ENCODE results near the gene MAST4. TPM values are rescaled to one million over a fixed set of nuclear protein-coding genes. Genes with fewer than 3 reads are reported as not detected.
A peak's percentile ranks its signal among the peaks of the same experiment; 100 is the strongest.

MAST4 gene
- total and polyA plus RNA-seq, 2 of the 13 experiments (the other 11 are each of a cell fraction or from before 2014, with no cell fraction given), result 3.4 to 3.7 TPM

- TF ChIP-seq AHDC1 (CRISPR knock-in tag; IDR thresholded peaks at IDR 0.05; ENCODE audit: borderline replicate concordance) (no peak), DR1 (CRISPR knock-in tag; IDR thresholded peaks at IDR 0.05) (no peak), MTF1 (CRISPR knock-in tag; IDR thresholded peaks at IDR 0.05) (no peak), ZNF136 (CRISPR knock-in tag; IDR thresholded peaks at IDR 0.05; ENCODE audit: low read depth) (no peak), ZKSCAN1 (IDR thresholded peaks at IDR 0.05; ENCODE audit: low read length) (no peak), REPIN1 (CRISPR knock-in tag; IDR thresholded peaks at IDR 0.05; ENCODE audit: borderline replicate concordance, low read depth) (no peak), CBX1 (IDR thresholded peaks at IDR 0.05; ENCODE audit: low read depth) (no peak), STAG1 (CRISPR knock-in tag; IDR thresholded peaks at IDR 0.05) (no peak), ZNF10 (CRISPR knock-in tag; IDR thresholded peaks at IDR 0.05; ENCODE audit: borderline replicate concordance, low read depth) (no peak), RORA (CRISPR knock-in tag; IDR thresholded peaks at IDR 0.05) (no peak), MXD3 (CRISPR knock-in tag; IDR thresholded peaks at IDR 0.05) (no peak), TSC22D2 (CRISPR knock-in tag; IDR thresholded peaks at IDR 0.05; ENCODE audit: borderline replicate concordance) (no peak), ZFP82 (CRISPR knock-in tag; IDR thresholded peaks at IDR 0.05; ENCODE audit: borderline replicate concordance) (no peak), RXRB (CRISPR knock-in tag; IDR thresholded peaks at IDR 0.05; ENCODE audit: borderline replicate concordance) (no peak), NCOA1 (CRISPR knock-in tag; IDR thresholded peaks at IDR 0.05) (no peak), ATM (IDR thresholded peaks at IDR 0.05; ENCODE audit: borderline replicate concordance) (no peak), PHF8 (CRISPR knock-in tag; IDR thresholded peaks at IDR 0.05) (peak; percentile 33; the same call in 1 of the 2 replicates)
- TF ChIP-seq, protein P1, sequence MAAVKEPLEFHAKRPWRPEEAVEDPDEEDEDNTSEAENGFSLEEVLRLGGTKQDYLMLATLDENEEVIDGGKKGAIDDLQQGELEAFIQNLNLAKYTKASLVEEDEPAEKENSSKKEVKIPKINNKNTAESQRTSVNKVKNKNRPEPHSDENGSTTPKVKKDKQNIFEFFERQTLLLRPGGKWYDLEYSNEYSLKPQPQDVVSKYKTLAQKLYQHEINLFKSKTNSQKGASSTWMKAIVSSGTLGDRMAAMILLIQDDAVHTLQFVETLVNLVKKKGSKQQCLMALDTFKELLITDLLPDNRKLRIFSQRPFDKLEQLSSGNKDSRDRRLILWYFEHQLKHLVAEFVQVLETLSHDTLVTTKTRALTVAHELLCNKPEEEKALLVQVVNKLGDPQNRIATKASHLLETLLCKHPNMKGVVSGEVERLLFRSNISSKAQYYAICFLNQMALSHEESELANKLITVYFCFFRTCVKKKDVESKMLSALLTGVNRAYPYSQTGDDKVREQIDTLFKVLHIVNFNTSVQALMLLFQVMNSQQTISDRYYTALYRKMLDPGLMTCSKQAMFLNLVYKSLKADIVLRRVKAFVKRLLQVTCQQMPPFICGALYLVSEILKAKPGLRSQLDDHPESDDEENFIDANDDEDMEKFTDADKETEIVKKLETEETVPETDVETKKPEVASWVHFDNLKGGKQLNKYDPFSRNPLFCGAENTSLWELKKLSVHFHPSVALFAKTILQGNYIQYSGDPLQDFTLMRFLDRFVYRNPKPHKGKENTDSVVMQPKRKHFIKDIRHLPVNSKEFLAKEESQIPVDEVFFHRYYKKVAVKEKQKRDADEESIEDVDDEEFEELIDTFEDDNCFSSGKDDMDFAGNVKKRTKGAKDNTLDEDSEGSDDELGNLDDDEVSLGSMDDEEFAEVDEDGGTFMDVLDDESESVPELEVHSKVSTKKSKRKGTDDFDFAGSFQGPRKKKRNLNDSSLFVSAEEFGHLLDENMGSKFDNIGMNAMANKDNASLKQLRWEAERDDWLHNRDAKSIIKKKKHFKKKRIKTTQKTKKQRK (IDR thresholded peaks at IDR 0.05; ENCODE audit: low read length), result no peak
- TF ChIP-seq, protein P2, sequence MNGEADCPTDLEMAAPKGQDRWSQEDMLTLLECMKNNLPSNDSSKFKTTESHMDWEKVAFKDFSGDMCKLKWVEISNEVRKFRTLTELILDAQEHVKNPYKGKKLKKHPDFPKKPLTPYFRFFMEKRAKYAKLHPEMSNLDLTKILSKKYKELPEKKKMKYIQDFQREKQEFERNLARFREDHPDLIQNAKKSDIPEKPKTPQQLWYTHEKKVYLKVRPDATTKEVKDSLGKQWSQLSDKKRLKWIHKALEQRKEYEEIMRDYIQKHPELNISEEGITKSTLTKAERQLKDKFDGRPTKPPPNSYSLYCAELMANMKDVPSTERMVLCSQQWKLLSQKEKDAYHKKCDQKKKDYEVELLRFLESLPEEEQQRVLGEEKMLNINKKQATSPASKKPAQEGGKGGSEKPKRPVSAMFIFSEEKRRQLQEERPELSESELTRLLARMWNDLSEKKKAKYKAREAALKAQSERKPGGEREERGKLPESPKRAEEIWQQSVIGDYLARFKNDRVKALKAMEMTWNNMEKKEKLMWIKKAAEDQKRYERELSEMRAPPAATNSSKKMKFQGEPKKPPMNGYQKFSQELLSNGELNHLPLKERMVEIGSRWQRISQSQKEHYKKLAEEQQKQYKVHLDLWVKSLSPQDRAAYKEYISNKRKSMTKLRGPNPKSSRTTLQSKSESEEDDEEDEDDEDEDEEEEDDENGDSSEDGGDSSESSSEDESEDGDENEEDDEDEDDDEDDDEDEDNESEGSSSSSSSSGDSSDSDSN (CRISPR knock-in tag; IDR thresholded peaks at IDR 0.05), result 0 out of 2 replicates have a peak, but pooled peaks have one; percentile 30
Measured at GRCh38 chr5:66596636-66597182, 516 bp downstream of the MAST4 start (continued).

Data from HepG2 (cell line).